Colon (tissue), 2 donors: ENCODE data around the gene SOD2.
A peak's percentile ranks its signal among the peaks of the same experiment; 100 is the strongest.
"Not testable (repeated sequence)": the region's sequence is repeated elsewhere in the genome, so short reads cannot be mapped to it uniquely, and the experiment has no call there.

ENCODE experiments used
- FAIRE-seq: peaks from 2 replicates; lab custom pipeline; 2012; peaks lifted over from hg19 to GRCh38; lab: Jason Lieb, UNC
- donor health status: control.
- donor health status: control.

Gene SOD2

DNA sequence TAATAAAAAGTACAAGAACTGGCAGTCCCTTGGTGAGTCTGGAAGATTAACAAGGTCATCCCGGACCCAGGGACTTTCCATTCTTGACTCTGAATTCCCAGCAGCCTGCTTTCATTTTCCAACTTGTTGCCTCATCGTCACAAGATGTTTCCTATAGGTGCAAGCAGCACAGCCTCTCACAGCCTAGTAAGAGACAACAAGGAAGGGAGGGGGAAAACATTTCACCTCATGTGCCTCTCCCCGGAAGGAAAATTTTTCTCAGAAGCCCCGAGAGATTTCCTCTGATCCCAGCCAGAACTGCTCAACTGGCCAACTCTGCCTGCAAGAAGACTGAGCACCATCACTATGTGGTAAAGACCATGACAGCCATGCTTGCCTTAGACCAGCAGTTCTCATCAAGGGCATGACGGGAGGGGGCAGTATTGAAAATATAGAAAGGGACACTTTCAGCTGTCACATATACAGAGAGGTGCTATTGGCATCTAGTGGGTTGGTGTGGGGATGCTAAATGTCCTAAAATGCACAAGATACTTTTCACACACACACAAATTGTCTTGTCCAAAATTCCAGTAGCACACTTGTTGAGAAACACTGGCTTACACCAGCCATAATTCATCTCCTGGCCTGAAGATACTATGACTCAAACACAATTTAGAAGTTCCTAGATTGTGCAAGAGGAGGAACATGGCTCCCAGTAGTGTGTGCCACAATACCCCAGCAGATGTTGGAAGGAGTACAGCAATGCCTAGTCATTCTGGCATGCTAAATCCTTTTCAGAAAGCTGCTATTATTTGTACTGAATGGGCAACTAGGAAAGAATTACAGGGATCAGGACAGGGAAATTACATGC lies 23.4 kb upstream of the SOD2 start:
- no peak for FAIRE-seq

DNA sequence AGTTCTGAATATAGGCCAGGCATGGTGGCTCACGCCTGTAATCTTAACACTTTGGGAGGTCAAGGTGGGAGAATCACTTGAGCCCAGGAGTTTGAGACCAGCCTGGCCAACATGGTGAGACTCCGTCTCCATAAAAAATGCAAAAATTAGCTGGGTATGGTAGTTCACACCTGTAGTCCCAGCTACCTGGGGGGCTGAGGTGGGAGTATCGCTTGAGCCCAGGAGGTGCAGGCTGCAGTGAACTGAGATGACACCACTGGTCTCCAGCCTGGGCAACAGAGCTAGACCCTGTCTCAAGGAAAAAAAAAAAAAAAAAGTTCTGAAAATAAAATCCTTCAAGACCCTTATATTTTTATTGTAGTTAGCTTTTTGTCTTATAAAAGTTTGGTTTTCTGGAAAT lies 22.6 kb upstream of the SOD2 start:
- no peak for FAIRE-seq

DNA sequence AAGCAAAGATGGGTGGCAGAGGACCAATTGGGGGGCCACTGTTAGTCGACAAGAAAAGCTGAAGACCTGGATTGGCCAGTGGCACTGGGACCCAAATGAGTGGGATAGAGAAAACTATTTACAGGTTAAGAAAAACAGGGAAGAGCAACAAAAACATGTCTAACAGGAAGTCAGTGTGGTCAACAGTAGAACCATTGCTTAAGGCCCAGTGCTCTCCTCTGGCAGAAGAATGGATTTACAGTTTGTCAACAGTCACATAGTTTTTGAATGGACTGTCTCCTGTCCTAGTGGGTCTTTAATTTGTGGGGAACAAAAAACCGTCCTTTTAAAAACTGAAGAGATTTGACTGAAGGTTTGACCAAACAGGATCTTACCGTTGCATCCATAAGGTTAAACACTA lies 22.1 kb upstream of the SOD2 start:
- FAIRE-seq = no peak

DNA sequence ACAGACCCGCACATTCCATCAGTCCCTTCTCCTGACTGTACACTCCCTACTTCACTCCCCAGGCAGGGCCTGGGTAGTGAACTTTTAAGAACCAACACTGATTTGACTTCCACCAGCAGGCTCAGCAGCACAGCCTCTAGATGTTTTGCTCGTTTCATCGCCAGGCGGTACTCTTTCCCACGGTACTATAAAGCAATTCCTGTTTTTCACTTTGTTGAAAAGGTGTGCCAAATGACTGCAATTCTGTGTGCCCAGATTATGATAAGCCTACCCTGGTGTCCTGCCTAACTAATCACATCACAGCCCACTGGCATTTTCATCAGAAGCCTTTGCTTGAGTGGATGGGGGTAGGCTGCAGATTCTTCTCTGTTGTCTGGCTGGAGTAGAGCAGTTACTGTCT lies 21.4 kb upstream of the SOD2 start:
- no peak for FAIRE-seq

DNA sequence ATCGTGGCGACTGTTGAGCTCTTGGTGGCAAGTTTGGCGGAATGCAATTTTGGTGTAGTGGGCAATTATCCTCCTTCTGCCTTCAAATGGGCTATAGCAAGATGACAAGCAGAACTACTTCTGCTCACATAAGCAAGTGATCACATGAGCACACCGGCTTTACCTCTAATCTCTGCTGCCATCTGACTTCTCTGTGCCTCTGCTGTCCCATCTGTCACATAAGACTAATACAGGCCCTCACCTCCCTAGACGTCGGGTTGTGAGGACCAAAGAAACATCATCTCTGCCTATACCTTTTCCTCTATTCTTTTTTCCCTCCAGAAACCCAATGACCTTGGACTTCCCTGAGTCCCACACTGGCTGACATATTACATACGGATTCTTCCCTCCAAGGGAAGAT lies 20.9 kb upstream of the SOD2 start:
- no peak for FAIRE-seq

DNA sequence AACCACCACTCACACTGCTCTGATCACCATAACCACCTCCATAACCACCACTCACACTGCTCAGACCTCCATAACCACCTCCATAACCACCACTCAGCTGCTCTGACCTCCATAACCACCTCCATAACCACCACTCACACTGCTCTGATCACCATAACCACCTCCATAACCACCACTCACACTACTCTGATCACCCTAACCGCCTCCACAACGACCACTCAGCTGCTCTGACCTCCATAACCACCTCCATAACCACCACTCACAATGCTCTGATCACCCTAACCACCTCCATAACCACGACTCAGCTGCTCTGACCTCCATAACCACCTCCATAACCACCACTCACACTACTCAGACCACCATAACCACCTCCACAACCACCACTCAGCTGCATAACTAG lies 19.3 kb upstream of the SOD2 start:
- FAIRE-seq = not testable (repeated sequence)

DNA sequence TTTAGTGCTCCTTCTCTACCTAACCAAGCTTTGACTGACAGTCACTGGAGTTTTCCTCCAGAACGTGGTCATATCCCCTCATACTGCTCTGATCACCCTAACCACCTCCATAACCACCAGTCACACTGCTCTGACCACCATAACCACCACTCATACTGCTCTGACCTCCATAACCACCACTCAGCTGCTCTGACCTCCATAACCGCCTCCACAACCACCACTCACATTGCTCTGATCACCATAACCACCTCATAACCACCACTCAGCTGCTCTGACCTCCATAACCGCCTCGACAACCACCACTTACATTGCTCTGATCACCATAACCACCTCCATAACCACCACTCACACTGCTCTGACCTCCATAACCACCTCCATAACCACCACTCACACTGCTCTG lies 17.6 kb upstream of the SOD2 start:
- FAIRE-seq = not testable (repeated sequence)

DNA sequence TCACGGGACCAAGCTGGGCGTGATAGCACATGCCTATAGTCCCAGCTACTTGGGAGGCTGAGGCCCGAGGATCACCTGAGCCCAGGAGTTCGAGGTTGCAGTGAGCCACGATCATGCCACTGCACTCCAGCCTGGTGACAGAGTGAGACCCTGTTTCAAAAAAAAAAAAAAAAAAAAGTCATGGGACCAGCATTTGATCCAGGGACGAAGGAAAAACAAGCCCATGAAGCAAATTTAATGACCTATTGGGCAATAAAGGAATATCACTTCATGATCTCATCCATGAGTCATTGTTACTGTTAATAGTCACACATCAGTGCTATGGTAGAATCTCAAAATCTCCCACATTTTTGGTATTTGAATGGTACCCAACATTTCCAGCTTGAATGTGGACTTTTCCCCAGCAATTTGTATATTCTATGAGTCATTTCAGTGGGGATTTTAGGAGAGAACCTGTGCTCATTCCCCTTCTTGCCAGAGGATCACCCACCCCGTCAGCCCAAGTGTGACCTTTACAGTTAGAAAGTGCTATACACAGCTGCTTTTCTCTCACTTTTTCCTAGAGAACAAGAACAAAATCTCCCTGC lies 8.5 kb upstream of the SOD2 start:
- FAIRE-seq = no peak

DNA sequence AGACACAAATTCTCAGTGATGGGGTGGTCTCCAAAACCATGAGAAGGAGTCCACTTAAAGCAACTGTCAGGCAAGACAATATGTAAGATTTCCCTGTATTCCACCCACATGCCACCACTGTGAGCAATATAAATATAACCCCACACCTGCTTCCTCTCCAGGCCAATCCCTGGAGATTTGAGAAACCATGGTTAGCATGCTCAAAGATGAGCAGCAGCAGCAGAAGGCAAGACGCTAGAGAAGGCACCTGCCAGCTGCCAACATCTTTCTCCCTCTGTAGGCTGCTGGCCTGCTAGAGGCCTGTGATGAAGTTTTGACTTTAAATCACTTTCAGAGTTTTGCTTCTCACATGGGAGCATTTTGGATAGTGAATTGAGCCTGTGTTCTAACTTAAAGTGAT lies 7.9 kb upstream of the SOD2 start:
- FAIRE-seq = no peak

DNA sequence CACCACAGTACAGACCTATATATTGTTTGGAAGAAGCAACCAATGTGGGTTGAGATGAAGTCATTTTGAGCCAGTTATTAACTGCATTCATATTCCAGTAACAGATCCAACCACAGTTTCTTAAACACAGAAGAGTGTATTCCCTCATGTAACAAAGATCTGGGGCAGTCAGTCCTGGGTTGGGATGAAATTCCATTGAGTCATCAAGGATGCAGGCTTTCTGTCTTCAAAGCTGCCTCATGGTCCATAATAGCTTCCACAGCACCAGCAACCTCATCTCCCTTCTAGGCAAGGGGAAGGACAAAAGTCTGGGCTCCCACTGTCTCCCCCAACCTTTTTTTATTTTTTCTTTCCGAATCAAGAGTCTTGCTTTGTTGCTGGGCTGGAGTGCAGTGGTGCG lies 2.9 kb upstream of the SOD2 start:
- no peak for FAIRE-seq

DNA sequence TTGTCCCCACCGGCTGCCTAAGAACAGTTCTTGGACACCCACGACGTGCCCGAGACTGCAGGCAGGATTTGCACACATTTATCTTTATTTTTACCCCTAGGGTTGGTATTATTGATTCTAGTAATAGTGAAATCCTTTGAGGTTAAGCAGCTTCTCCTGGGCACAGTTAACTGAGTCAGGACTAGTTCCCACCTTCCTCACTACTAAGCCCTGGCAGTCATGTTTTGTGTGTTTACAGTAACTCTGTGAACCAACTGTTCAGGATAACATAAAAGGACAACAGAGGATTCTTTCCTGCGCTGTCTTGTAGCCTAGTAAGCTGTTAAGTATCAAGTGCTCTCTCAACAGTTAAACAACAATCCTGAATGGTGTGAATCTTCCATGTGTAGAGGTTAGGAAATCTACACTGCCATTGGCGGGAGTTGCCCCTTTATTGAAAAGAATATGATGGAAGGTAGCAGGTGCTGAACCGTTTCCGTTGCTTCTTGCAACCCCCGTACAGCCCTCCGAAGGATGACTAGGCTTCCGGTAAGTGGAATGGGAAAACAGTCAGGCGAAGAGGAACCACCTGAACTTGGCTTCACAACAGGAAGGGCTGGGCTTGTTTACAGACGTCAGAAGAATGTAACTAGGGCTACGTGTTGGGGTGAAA lies 979 bp upstream of the SOD2 start:
- FAIRE-seq = no peak

DNA sequence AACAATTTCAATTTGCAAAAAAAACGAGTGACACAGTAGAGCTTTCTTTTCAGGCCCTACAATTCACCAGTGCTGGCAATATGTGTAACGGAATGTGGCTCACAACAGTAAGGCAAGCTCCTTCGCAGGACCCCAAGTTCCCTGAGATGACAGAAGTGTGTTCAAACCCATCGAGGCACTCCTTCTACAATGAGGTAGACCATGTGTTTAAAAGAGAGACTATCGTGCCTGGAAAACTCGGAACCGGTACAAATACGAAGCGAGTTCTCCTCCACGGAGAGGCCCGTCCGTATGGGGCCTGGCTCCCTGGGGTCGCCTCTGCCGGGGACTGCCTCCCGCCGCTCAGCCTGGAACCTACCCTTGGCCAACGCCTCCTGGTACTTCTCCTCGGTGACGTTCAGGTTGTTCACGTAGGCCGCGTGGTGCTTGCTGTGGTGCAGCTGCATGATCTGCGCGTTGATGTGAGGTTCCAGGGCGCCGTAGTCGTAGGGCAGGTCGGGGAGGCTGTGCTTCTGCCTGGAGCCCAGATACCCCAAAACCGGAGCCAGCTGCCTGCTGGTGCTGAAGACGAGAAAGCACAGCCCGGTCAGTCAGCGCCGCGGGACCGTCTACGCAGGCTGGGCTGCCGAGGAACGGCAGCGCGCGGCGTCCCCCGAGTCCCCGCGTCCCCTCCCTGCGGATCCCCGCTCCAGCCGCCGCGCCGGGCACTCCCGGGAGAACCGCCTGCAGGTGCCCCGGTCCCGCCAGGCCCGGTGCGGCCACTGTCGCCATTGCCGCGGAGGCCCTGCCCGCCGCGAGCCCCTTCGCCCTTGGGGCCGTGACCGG lies 526 bp downstream of the SOD2 start:
- no peak for FAIRE-seq

DNA sequence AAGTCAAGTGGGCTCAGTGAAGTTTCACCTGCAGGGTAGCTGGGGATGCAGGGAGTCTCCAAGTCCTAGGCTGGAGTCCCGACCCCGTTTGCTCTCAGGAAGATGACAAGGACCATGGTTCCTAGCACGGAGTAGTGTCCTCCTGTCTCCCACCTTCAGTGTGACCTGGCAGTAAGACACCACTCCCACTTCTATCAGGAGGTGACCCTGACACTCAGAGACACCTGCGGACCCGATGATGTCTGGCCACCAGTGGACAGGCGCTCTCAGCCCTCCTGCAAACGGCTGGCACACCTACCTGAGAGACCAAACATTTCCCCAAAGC lies 1.1 kb downstream of the SOD2 start:
- FAIRE-seq = no peak

DNA sequence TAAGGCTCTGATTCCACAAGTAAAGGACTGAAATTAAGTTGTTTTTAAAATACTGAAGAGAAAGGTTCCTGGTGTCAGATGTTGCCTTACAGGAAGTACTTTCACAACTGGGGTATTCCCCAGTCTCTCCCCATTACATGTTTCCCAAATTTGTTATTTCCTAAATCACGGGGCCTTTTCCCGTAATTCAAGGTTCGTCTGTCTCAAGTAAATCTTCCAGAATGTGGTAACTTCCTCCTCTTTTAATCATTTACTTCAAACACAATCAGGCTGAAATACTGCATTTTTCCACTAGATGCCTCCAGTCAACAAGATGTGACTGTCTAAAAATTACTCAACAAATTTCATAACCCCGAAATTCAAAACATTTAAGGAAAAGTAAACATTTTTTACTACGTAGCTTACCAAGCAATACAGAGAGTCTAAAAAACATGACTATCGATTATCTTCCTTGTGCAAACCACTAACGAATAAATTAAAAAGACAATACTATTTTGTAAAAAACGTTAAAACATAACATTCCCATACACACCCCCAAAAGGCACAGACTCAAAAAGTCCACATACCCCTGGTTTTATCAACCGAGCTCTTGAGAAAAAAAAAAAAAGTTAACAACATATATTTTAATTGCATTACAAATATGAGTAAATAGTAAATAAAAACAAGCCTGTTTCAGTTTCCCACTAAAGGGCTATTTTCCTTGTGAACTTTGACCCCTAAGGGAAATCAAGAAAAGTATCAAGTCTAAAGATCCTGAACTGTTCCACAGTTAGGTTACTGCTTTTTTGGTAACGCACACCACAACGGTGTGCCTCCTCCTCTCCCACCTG lies 1.7 kb downstream of the SOD2 start:
- peak; percentile 89 for FAIRE-seq

DNA sequence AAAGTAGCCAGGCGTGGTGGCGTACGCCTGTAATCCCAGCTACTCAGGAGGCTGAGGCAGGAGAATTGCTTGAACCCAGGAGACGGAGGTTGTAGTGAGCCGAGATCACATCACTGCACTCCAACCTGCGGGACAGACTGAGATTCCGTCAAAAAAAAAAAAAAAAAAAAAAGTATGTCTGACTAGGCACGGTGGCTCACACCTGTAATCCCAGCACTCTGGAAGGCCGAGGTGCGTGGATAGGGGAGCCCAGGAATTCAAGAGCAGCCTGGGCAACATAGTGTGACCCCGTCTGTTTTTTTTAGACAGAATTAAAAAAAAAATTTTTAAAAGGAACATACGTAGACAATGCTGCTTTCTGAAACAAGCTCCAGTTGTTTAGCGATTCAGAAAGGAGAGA lies 2.9 kb downstream of the SOD2 start:
- FAIRE-seq = not testable (repeated sequence)

DNA sequence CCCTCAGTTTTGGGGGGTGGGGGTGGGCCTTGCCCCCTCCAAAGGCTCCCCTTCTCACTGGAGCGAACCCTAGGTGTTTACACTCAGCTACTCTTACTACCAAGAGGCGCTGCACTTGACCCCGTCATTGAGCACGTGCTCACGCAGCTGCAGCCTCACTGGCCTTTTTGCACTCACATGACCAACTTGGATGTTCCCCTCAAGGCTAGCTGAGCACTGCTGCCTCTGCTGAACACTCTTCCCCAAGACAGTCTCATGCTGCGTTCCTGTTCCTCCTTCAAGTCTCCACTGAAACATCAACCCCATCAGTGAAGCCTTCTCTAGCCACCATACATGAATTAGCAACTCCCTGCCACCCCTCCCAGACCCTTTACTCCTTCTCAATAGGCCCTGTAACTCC lies 4.0 kb downstream of the SOD2 start:
- FAIRE-seq = no peak

DNA sequence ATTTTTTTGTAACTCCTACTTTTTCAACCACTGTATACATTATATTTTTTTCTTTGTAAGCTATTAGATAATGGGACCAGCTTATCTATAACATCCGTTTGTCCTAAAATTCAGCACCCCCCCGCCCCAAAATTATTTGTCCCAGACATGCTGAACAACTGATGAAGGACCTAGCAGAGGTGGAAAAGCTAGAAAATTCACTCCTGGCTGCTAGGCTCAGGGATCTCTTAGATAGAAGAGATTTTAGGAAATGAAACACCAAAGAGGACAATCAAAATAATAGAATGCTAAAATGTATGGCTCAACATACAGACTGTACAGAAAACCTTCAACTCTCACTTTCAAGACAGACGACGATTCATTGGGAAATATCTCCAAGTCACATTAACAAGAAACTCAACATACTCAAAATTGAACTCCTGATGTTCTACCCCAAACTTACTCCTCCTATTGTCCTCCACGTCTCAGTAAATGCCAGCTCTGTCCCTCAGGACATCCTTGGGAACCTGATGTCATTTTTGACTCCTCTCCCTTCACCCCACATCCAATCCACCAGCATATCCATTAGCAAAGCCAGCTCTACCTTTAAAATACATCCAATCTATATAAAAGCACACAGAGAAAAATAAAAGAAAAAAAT lies 4.7 kb downstream of the SOD2 start:
- no peak for FAIRE-seq

DNA sequence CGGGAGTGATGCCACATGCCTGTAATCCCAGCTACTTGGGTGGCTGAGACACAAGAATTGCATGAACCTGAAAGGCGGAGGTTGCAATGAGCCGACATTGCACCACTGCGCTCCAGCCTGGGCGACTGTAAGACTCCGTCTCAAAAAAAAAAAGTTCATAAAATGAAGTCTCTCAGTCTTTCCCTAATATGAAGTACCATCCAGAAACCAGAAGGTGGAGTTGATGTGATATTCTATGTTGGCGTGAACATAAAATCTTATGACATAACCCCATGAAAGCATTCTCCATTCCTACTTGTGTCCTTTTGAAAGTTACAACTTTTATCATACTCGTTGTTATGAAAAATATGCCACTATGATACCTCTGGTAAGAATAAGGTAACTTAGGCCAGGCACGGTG lies 5.7 kb downstream of the SOD2 start:
- FAIRE-seq = no peak

DNA sequence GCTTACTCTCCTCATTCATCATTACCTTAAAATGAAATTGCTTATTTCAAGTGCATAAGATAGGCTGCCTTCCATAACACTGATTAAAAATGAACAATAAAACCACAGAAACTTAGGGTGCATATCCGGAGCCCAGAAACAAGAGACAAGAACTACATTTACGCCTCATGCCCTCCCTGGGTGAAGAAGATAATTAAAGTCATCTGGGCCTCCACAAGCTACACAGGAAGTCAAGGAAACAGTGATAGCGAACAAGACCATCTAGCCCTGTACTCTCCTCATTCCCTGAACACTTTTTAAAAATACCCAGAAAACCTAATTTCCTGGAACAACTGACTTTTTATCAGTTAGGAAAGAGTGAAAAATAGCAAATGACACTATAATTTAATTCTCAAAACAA lies 6.3 kb downstream of the SOD2 start:
- FAIRE-seq = no peak

DNA sequence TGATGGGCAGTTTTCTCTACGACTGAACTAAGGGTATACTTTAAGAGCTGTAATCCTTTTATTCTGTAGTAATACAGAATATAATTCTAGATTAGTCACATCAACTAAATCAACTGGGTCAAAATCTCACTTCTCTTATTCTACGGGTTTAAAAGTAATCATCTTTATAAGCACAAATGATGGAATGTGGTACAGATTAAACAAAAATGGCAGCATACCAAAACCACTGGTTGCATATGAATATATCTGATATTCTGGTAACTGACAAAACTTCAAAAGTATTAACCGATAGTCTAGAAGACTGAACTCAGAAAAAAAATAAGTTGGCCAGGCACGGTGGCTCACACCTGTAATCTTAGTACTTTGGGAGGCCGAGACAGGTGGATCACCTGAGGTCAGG lies 7.0 kb downstream of the SOD2 start:
- FAIRE-seq = no peak

DNA sequence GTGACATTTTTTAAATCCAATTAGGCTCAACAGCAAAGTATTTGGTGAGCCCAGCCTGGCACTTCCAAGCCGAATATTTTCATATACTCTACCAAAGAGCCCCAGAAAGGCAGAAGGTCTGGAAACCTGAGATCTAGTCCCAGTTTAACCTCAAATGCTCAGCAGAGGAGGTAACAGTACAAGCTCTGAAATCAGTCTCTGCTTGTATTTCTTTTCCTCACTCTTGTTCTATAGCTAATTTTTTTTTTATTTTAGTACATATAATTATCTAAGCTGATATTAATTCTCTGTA lies 9.1 kb downstream of the SOD2 start:
- no peak for FAIRE-seq

DNA sequence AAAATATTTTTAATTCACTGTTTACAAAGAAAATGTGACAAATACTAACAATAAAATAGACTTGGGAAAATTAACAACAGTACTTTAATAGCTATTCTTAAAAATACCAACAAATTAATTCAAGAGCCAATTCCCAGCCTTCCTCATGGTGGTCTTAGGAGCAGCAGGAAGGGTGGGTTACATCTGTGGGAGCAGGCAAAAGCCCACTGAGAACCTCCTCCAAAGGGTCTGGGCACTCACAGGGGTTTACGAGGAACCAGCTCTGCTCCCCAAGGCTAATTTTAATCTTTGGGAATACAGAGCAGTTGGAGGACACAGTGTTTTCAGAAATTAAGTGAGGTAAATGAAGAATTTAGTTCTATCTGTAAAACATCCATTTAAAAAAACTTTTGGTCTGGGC lies 10.2 kb downstream of the SOD2 start:
- FAIRE-seq = no peak
